HUDEP-2 (cell line): ENCODE data around the gene RNF141.

ENCODE experiments used
- DNase-seq, 76 experiments: peaks; one replicate each; lab custom pipeline; 2025; ENCODE audit not compliant: unreplicated experiment in 76 of 76; lab: John Stamatoyannopoulos, UW

Gene RNF141

GRCh38 chr11:10499874-10500601 is 40.9 kb downstream of the RNF141 start:
- no peak for DNase-seq

GRCh38 chr11:10499452-10499851 is 41.5 kb downstream of the RNF141 start:
- DNase-seq = no peak

- no peak for DNase-seq
Measured at GRCh38 chr11:10498426-10499250, 42.3 kb downstream of the RNF141 start.

GRCh38 chr11:10498022-10498400 is 43.0 kb downstream of the RNF141 start:
- DNase-seq = no peak

GRCh38 chr11:10497371-10498021 is 43.5 kb downstream of the RNF141 start:
- DNase-seq = no peak

- DNase-seq = no peak
Measured at GRCh38 chr11:10496296-10496936, 44.6 kb downstream of the RNF141 start.

GRCh38 chr11:10495464-10495786 is 45.6 kb downstream of the RNF141 start:
- no peak for DNase-seq

GRCh38 chr11:10494636-10495463 is 46.1 kb downstream of the RNF141 start:
- DNase-seq = no peak

- no peak for DNase-seq
Measured at GRCh38 chr11:10493041-10493663, 47.8 kb downstream of the RNF141 start.

GRCh38 chr11:10492084-10492483 is 48.9 kb downstream of the RNF141 start:
- DNase-seq = no peak

- DNase-seq = no peak
Measured at GRCh38 chr11:10490398-10491241, 50.4 kb downstream of the RNF141 start.

GRCh38 chr11:10490032-10490397 is 51.0 kb downstream of the RNF141 start:
- no peak for DNase-seq

- no peak for DNase-seq
Measured at GRCh38 chr11:10488934-10489691, 51.9 kb downstream of the RNF141 start.

GRCh38 chr11:10488121-10488933 is 52.7 kb downstream of the RNF141 start:
- no peak for DNase-seq

GRCh38 chr11:10487002-10487647 is 53.9 kb downstream of the RNF141 start:
- no peak for DNase-seq

- no peak for DNase-seq
Measured at GRCh38 chr11:10486161-10486840, 54.7 kb downstream of the RNF141 start.

- no peak for DNase-seq
Measured at GRCh38 chr11:10485646-10486045, 55.3 kb downstream of the RNF141 start.
